GM12878 (cell line): ENCODE data around the gene PPM1N. TPM values are rescaled to one million over a fixed set of nuclear protein-coding genes. Genes with fewer than 3 reads are reported as not detected.

Experiments
- ATAC-seq: fragments of 200-7000 bp; cut with Tn5 transposase; 3 replicates; pipeline ENCODE4 v1.9.1; 2020; ENCODE audit warnings: mild to moderate bottlenecking, moderate library complexity
- BruUV-seq: library from RNA; stranded (reverse); fragments of 400-500 nt; replicated peaks from 2 replicates; lab custom pipeline; 2021; lab: Mats Ljungman, UMichigan
- CTCF ChIA-PET: fragments of 300-600 bp; sonication (Branson Sonifier 250); formaldehyde crosslinking; extraction: SDS; loops from one replicate; lab custom pipeline; 2021; ENCODE audit warnings: inconsistent platforms; lab: Yijun Ruan, JAX
- POLR2A ChIA-PET: fragments of 350-600 bp; formaldehyde crosslinking; extraction: SDS; loops from one replicate; lab custom pipeline; 2021; ENCODE audit warnings: inconsistent platforms; lab: Charles Lee
- RAD21 ChIA-PET: fragments of 300-600 bp; sonication (Branson Sonifier 250); formaldehyde crosslinking; loops from one replicate; lab custom pipeline; 2023; ENCODE audit warnings: antibody characterized with exemption; ENCODE audit not compliant: unreplicated experiment; lab: Charles Lee
- SMC1A ChIA-PET: fragments of 300-600 bp; sonication (Branson Sonifier 250); formaldehyde crosslinking; loops from one replicate; lab custom pipeline; 2023; ENCODE audit not compliant: unreplicated experiment, uncharacterized antibody; lab: Charles Lee
- DNase-seq: peaks from one replicate; pipeline ENCODE4 v3.0.0-alpha.2; 2011; ENCODE audit warnings: low read depth, low spot score
- FAIRE-seq: peaks from 3 replicates; lab custom pipeline; 2011; peaks lifted over from hg19 to GRCh38; lab: Jason Lieb, UNC
- H2AFZ ChIP-seq: 2 replicates; pipeline ENCODE4 v1.6.0; 2011; ENCODE audit warnings: low read depth, low read length, control low read depth; ENCODE audit not compliant: control insufficient read depth
- H3K27ac ChIP-seq: 2 replicates; pipeline ENCODE4 v1.5.1; 2011; ENCODE audit warnings: control low read depth; ENCODE audit not compliant: control insufficient read depth, insufficient read depth
- H3K27me3 ChIP-seq, 2 experiments: replicated peaks in 1 of 2; 2 replicates each; pipeline versions ENCODE4 v1.6.0 to v1.6.1; 2011; ENCODE audit warnings: low read length in 1 of 2; ENCODE audit not compliant: control insufficient read depth in 2 of 2, insufficient read depth in 2 of 2
- H3K36me3 ChIP-seq, 2 experiments: 2 replicates each; pipeline ENCODE4 v1.5.1; 2011; ENCODE audit warnings: low read length in 1 of 2; ENCODE audit not compliant: control insufficient read depth in 2 of 2, insufficient read depth in 2 of 2
- H3K4me1 ChIP-seq: 2 replicates; pipeline ENCODE4 v1.6.1; 2011; ENCODE audit warnings: mild to moderate bottlenecking, low read length, moderate library complexity, mixed read lengths; ENCODE audit not compliant: control insufficient read depth, insufficient read depth
- H3K4me2 ChIP-seq: 2 replicates; pipeline ENCODE4 v1.6.0; 2011; ENCODE audit warnings: control low read depth; ENCODE audit not compliant: control insufficient read depth, insufficient read depth
- H3K4me3 ChIP-seq: fragments of 200-600 bp; sonication (generic); 2 replicates; pipeline ENCODE4 v1.5.1; 2016
- H3K79me2 ChIP-seq: 2 replicates; pipeline ENCODE4 v1.6.0; 2011; ENCODE audit warnings: low read length; ENCODE audit not compliant: control insufficient read depth, insufficient read depth
- H3K9ac ChIP-seq: 2 replicates; pipeline ENCODE4 v1.8.0; 2011; ENCODE audit warnings: low read length, control low read depth, mixed read lengths; ENCODE audit not compliant: control insufficient read depth, insufficient read depth
- H3K9me3 ChIP-seq: replicated peaks from 3 replicates; pipeline ENCODE4 v1.5.1; 2011; ENCODE audit warnings: mild to moderate bottlenecking, low read length; ENCODE audit not compliant: control insufficient read depth, insufficient read depth
- H4K20me1 ChIP-seq: 2 replicates; pipeline ENCODE4 v1.6.0; 2011; ENCODE audit not compliant: control insufficient read depth, insufficient read depth
- ATF7 ChIP-seq: fragments of 450-650 bp; IDR thresholded peaks from 2 replicates; pipeline ENCODE4 v1.6.1; 2016; ENCODE audit warnings: low read depth, mild to moderate bottlenecking
- CHD4 ChIP-seq: fragments of 200-600 bp; sonication (generic); IDR thresholded peaks from 2 replicates; pipeline ENCODE4 v1.6.1; 2016; ENCODE audit warnings: mild to moderate bottlenecking
- ELK1 ChIP-seq: IDR thresholded peaks from 2 replicates; pipeline ENCODE4 v1.6.1; 2012; ENCODE audit warnings: low read depth, low read length, improper control_type of control experiment
- IKZF1 ChIP-seq: fragments of 450-650 bp; conservative IDR thresholded peaks from 2 replicates; pipeline ENCODE4 v1.6.1; 2017; ENCODE audit warnings: antibody characterized with exemption, mild to moderate bottlenecking
- MEF2B ChIP-seq: fragments of 450-650 bp; IDR thresholded peaks from 2 replicates; pipeline ENCODE4 v1.6.1; 2018; ENCODE audit warnings: mild to moderate bottlenecking, moderate library complexity; ENCODE audit not compliant: partially characterized antibody, poor library complexity, severe bottlenecking
- NFXL1 ChIP-seq: fragments of 450-650 bp; IDR thresholded peaks from 2 replicates; pipeline ENCODE4 v1.6.1; 2017; ENCODE audit warnings: antibody characterized with exemption, mild to moderate bottlenecking, borderline replicate concordance
- SREBF1 ChIP-seq: IDR thresholded peaks from 2 replicates; pipeline ENCODE4 v1.6.1; 2012; ENCODE audit warnings: mild to moderate bottlenecking, low read length
- TCF3 ChIP-seq: IDR thresholded peaks from 2 replicates; pipeline ENCODE4 v1.6.1; 2012; ENCODE audit warnings: low read depth, mild to moderate bottlenecking, low read length, borderline replicate concordance; ENCODE audit not compliant: insufficient read depth
- ZNF207 ChIP-seq: fragments of 450-650 bp; IDR thresholded peaks from 2 replicates; pipeline ENCODE4 v1.6.1; 2014; ENCODE audit warnings: antibody characterized with exemption, mild to moderate bottlenecking, borderline replicate concordance
- ZSCAN29 ChIP-seq: fragments of 450-650 bp; IDR thresholded peaks from 2 replicates; pipeline ENCODE4 v1.6.1; 2017; ENCODE audit warnings: mild to moderate bottlenecking, moderate library complexity
- WGBS: methylation state at CpG from one replicate; pipeline ENCODE4 v1.1.6; 2016; ENCODE audit warnings: low lambda C conversion rate; ENCODE audit not compliant: insufficient replicate concordance, insufficient coverage; ENCODE audit errors: missing lambda C conversion rate; 5-methylcytosine and 5-hydroxymethylcytosine counted together
- in situ Hi-C: fragments of 300-500 bp; cut with MboI; formaldehyde crosslinking; loops from 9 replicates; pipeline ENCODE4 v1.14.3; 2018; ENCODE audit warnings: mixed read lengths
- intact Hi-C: fragments of 100-400 bp; cut with micrococcal nuclease; formaldehyde crosslinking; loops from one replicate; pipeline ENCODE4 v1.14.2; 2022; ENCODE audit not compliant: unreplicated experiment
- polyA plus RNA-seq, 11 experiments: library from polyadenylated mRNA; depleted of rRNA in 4 of 11; unstranded in 6 of 11; stranded (reverse) in 5 of 11; fragments of >200 nt; fragmentation: Nextera tagmentation in 4 of 11; fragmentation: Illumina TruSeq in 1 of 11; extraction: Ambion mirVana in 4 of 11; extraction: Trizol in 1 of 11; gene quantifications; 1 replicate in 1 of 11; 2 replicates in 10 of 11; pipeline versions ENCODE4 v1.2.1 to v1.2.3, GENCODE V29; 2011 to 2016; ENCODE audit warnings: inconsistent platforms in 2 of 11, missing spikeins in 2 of 11, low read depth in 1 of 11
- total RNA-seq, 4 experiments: library from RNA; depleted of rRNA in 3 of 4; stranded (reverse); fragments of >200 nt in 3 of 4; fragmentation: Illumina TruSeq in 1 of 4; extraction: Trizol in 1 of 4; gene quantifications; 2 replicates each; pipeline versions ENCODE4 v1.2.1 to v1.2.3, GENCODE V29; 2013 to 2021

PPM1N gene
- total and polyA plus RNA-seq, 10 of the 15 experiments (the other 5 are each of a cell fraction or from before 2014, with no cell fraction given), result 1.6 to 5.4 (median 3.7) TPM

GRCh38 chr19:45469945-45470761 is 28.1 kb upstream of the PPM1N start (continued):
- TF ChIP-seq ZNF207 (no peak), ATF7 (no peak), MEF2B (no peak), TCF3 (no peak), IKZF1 (peak; percentile 28; the same call in 1 of the 2 replicates)

GRCh38 chr19:45470762-45471081 is 27.5 kb upstream of the PPM1N start:
- DNase-seq, result no peak
- Histone ChIP-seq H3K79me2 (no peaks in the 10 kb centered on the region), H3K27me3 (peaks cover 0 to 2% of the 10 kb centered on the region in 2 experiments; a peak in 2 of 4 replicates), H3K36me3 (no peaks in the 10 kb centered on the region), H3K9me3 (no peaks in the 10 kb centered on the region), H3K9ac (no peak overlapping the region), H3K4me3 (no peak overlapping the region), H3K4me1 (peaks cover 14% of the 10 kb centered on the region), H3K4me2 (no peak overlapping the region), H3K27ac (no peak overlapping the region), H4K20me1 (peaks cover 3% of the 10 kb centered on the region; the same call in 1 of the 2 replicates), H2AFZ (no peak overlapping the region)
- 63% methylated on average over 15 of the region's 15 CpGs for WGBS
- ChIA-PET SMC1A (interaction anchor here (0.6 to 1.3 kb wide), 2 partner anchors 15 to 31 kb away, joined by 3 to 4 read pairs; no protein-coding TSS in a partner anchor), RAD21 (interaction anchor here (1.2 kb wide), 1 partner anchor 31 kb away, joined by 3 read pairs; no protein-coding TSS in a partner anchor), POLR2A (interaction anchor here (2.2 kb wide), 1 partner anchor 31 kb away, joined by 9 read pairs; no protein-coding TSS in a partner anchor), CTCF (interaction anchor here (0.8 to 5.2 kb wide), 4 partner anchors 8 to 40 kb away, joined by 3 to 71 read pairs (median 4); no protein-coding TSS in a partner anchor)
- no TSS peak for BruUV-seq
- intact Hi-C loops, result loop anchor here (10.0 kb wide), 1 partner anchor 396 kb away; the partner anchor contains the start of genes GEMIN7 and ZNF296
- no peak for FAIRE-seq
- in situ Hi-C loops, result loop anchor here (25.0 kb wide), 1 partner anchor 1708 kb away; the partner anchor contains the start of gene SMG9
- no peak for ATAC-seq
- TF ChIP-seq ZSCAN29 (no peak), SREBF1 (no peak), ELK1 (no peak), NFXL1 (no peak), CHD4 (no peak)
